CD4-positive, alpha-beta T cell treated with Interleukin-2 at 100 ng/mL for 4 hours (primary cell): ENCODE measurements around the gene WNT10A.
"Not testable (repeated sequence)": the region's sequence is repeated elsewhere in the genome, so short reads cannot be mapped to it uniquely, and the experiment has no call there.

Experiments used
- DNase-seq: peaks from one replicate; pipeline ENCODE4 v3.0.0-alpha.2; 2020; ENCODE audit warnings: low spot score

The WNT10A gene

GRCh38 chr2:218880102-218880858 is at the start of gene WNT10A:
Gene WNT10A, plus strand, starts transcription at chr2:218880852. Its CDS starts 144 bp downstream, at chr2:218880996.
- peak; percentile 90 for DNase-seq

GRCh38 chr2:218831378-218831990 is 49.2 kb upstream of the WNT10A start, which contains the start of gene PRKAG3:
Gene PRKAG3, minus strand, starts transcription at chr2:218831803.
- no peak for DNase-seq

GRCh38 chr2:218832081-218832480 is 48.6 kb upstream of the WNT10A start:
- DNase-seq: no peak

- no peak for DNase-seq
Observed at GRCh38 chr2:218832520-218832919, 48.1 kb upstream of the WNT10A start.

GRCh38 chr2:218833023-218833609 is 47.5 kb upstream of the WNT10A start:
- DNase-seq: no peak

- no peak for DNase-seq
Observed at GRCh38 chr2:218834685-218835084, 46.0 kb upstream of the WNT10A start.

GRCh38 chr2:218837495-218837894 is 43.2 kb upstream of the WNT10A start:
- no peak for DNase-seq

GRCh38 chr2:218839430-218839829 is 41.2 kb upstream of the WNT10A start:
- DNase-seq: no peak

GRCh38 chr2:218839888-218840287 is 40.8 kb upstream of the WNT10A start:
- no peak for DNase-seq

GRCh38 chr2:218844334-218844733 is 36.3 kb upstream of the WNT10A start:
- not testable (repeated sequence) for DNase-seq

GRCh38 chr2:218846963-218847362 is 33.7 kb upstream of the WNT10A start:
- DNase-seq: not testable (repeated sequence)

- no peak for DNase-seq
Observed at GRCh38 chr2:218849721-218850120, 30.9 kb upstream of the WNT10A start.

GRCh38 chr2:218850796-218851195 is 29.9 kb upstream of the WNT10A start:
- no peak for DNase-seq

- no peak for DNase-seq
Observed at GRCh38 chr2:218851286-218851685, 29.4 kb upstream of the WNT10A start.

- peak; percentile 71 for DNase-seq
Observed at GRCh38 chr2:218852911-218853667, 27.6 kb upstream of the WNT10A start.

GRCh38 chr2:218853766-218854165 is 26.9 kb upstream of the WNT10A start:
- DNase-seq: no peak

GRCh38 chr2:218854860-218855259 is 25.8 kb upstream of the WNT10A start:
- DNase-seq: no peak

- no peak for DNase-seq
Observed at GRCh38 chr2:218855305-218856166, 25.1 kb upstream of the WNT10A start.

GRCh38 chr2:218856167-218856895 is 24.3 kb upstream of the WNT10A start:
- no peak for DNase-seq

GRCh38 chr2:218856896-218857243 is 23.8 kb upstream of the WNT10A start:
- DNase-seq: no peak
